HepG2 (cell line): ENCODE data around the gene ARHGEF3. TPM values are rescaled to one million over a fixed set of nuclear protein-coding genes. Genes with fewer than 3 reads are reported as not detected.

ENCODE experiments used
- ATAC-seq: fragments of 200-7000 bp; cut with Tn5 transposase; 3 replicates; pipeline ENCODE4 v1.9.1; 2020; ENCODE audit warnings: mild to moderate bottlenecking, moderate library complexity
- BruUV-seq: library from RNA; stranded (reverse); fragments of 400-500 nt; replicated peaks from 2 replicates; lab custom pipeline; 2021; lab: Mats Ljungman, UMichigan
- CTCF ChIA-PET: fragments of 300-600 bp; formaldehyde crosslinking; extraction: SDS; loops from one replicate; lab custom pipeline; 2021; ENCODE audit warnings: low total read pairs, inconsistent platforms, low intra/inter-chr PET ratio; lab: Yijun Ruan, JAX
- POLR2A ChIA-PET: fragments of 350-600 bp; sonication (Branson Sonifier 250); formaldehyde crosslinking; loops from one replicate; lab custom pipeline; 2020; ENCODE audit warnings: antibody characterized with exemption, inconsistent platforms; lab: Yijun Ruan, JAX
- DNase-seq: peaks from one replicate; pipeline ENCODE4 v3.0.0-alpha.2; 2015; ENCODE audit warnings: low spot score
- FAIRE-seq: peaks from 3 replicates; lab custom pipeline; 2011; peaks lifted over from hg19 to GRCh38; lab: Jason Lieb, UNC
- H2AFZ ChIP-seq: one replicate; pipeline ENCODE4 v1.6.1; 2011; ENCODE audit warnings: low read length, inconsistent platforms
- H3K27ac ChIP-seq: fragments of 300-600 bp; 3 replicates; pipeline ENCODE4 v1.8.0; 2011; ENCODE audit warnings: mixed run types, mild to moderate bottlenecking, mixed read lengths, low read length, inconsistent platforms; ENCODE audit not compliant: insufficient read depth; ENCODE audit errors: extremely low read length
- H3K27me3 ChIP-seq, 2 experiments: fragments of 200-600 bp in 1 of 2; 2 replicates in 1 of 2; 3 replicates in 1 of 2; pipeline versions ENCODE4 v1.6.0 to v1.8.0; 2011; ENCODE audit warnings: low read length in 2 of 2, mild to moderate bottlenecking in 2 of 2, moderate library complexity in 2 of 2, inconsistent platforms in 1 of 2; ENCODE audit not compliant: insufficient read depth in 2 of 2, control insufficient read depth in 1 of 2
- H3K36me3 ChIP-seq, 2 experiments: fragments of 200-600 bp in 1 of 2; replicated peaks in 1 of 2; 2 replicates in 1 of 2; 3 replicates in 1 of 2; pipeline versions ENCODE4 v1.5.1 to v1.8.0; 2011; ENCODE audit warnings: low read length in 2 of 2, inconsistent platforms in 1 of 2; ENCODE audit not compliant: insufficient read depth in 2 of 2, control insufficient read depth in 1 of 2
- H3K4me1 ChIP-seq: 2 replicates; pipeline ENCODE4 v1.5.1; 2012; ENCODE audit warnings: low read length, inconsistent platforms; ENCODE audit not compliant: insufficient read depth
- H3K4me2 ChIP-seq: 2 replicates; pipeline ENCODE4 v1.6.0; 2011; ENCODE audit warnings: low read depth, low read length, inconsistent platforms
- H3K4me3 ChIP-seq, 3 experiments: fragments of 200-600 bp in 1 of 3; sonication (generic), shearing (Covaris generic) in 1 of 3; replicated peaks in 1 of 3; 2 replicates each; pipeline ENCODE4 v1.5.1; 2011 to 2016; ENCODE audit warnings: low read length in 3 of 3, inconsistent platforms in 2 of 3, low read depth in 2 of 3, mild to moderate bottlenecking in 2 of 3, control low read depth in 1 of 3, mixed read lengths in 1 of 3; ENCODE audit not compliant: insufficient read depth in 1 of 3
- H3K79me2 ChIP-seq: one replicate; pipeline ENCODE4 v1.6.1; 2011; ENCODE audit warnings: low read length, inconsistent platforms; ENCODE audit not compliant: insufficient read depth
- H3K9ac ChIP-seq: 2 replicates; pipeline ENCODE4 v1.6.0; 2011; ENCODE audit warnings: mild to moderate bottlenecking, low read depth, low read length, inconsistent platforms; ENCODE audit not compliant: insufficient read depth
- H3K9me3 ChIP-seq: 2 replicates; pipeline ENCODE4 v1.5.1; 2012; ENCODE audit warnings: mild to moderate bottlenecking, low read length
- H4K20me1 ChIP-seq: 2 replicates; pipeline ENCODE4 v1.6.0; 2011; ENCODE audit warnings: inconsistent platforms, mild to moderate bottlenecking, low read length, moderate library complexity; ENCODE audit not compliant: insufficient read depth
- ERF ChIP-seq: IDR thresholded peaks from 2 replicates; pipeline ENCODE4 v1.6.1; 2018; ENCODE audit warnings: missing biosample characterization, missing genetic modification reagents
- ETV5 ChIP-seq: IDR thresholded peaks from 2 replicates; pipeline ENCODE4 v1.6.1; 2018; ENCODE audit warnings: missing biosample characterization, missing genetic modification reagents, inconsistent platforms, borderline replicate concordance
- FOXP1 ChIP-seq, 2 experiments: fragments of 450-650 bp in 1 of 2; IDR thresholded peaks; 2 replicates each; pipeline ENCODE4 v1.6.1; 2017 to 2018; ENCODE audit warnings: antibody characterized with exemption in 1 of 2
- HDAC1 ChIP-seq: sonication (generic); formaldehyde crosslinking; IDR thresholded peaks from 2 replicates; pipeline ENCODE4 v1.5.1; 2020; ENCODE audit warnings: mild to moderate bottlenecking, missing genetic modification reagents
- HMG20A ChIP-seq: IDR thresholded peaks from 2 replicates; pipeline ENCODE4 v1.6.1; 2016; ENCODE audit warnings: borderline replicate concordance
- HMGXB4 ChIP-seq, 2 experiments: sonication (generic) in 1 of 2; formaldehyde crosslinking in 1 of 2; IDR thresholded peaks; 2 replicates each; pipeline versions ENCODE4 v1.4.0 to v1.6.1; 2018 to 2020; ENCODE audit warnings: missing genetic modification reagents in 2 of 2, borderline replicate concordance in 1 of 2, low read depth in 1 of 2, mild to moderate bottlenecking in 1 of 2, missing biosample characterization in 1 of 2
- HOXA3 ChIP-seq: sonication (generic); formaldehyde crosslinking; IDR thresholded peaks from 2 replicates; pipeline ENCODE4 v1.5.0; 2020; ENCODE audit warnings: missing genetic modification reagents
- KDM6A ChIP-seq: IDR thresholded peaks from 2 replicates; pipeline ENCODE4 v1.6.1; 2016; ENCODE audit warnings: low read depth
- SMAD3 ChIP-seq: sonication (generic); formaldehyde crosslinking; IDR thresholded peaks from 2 replicates; pipeline ENCODE4 v1.4.0; 2020; ENCODE audit warnings: missing genetic modification reagents
- SP2 ChIP-seq: sonication (generic); formaldehyde crosslinking; IDR thresholded peaks from 2 replicates; pipeline ENCODE4 v1.5.1; 2020; ENCODE audit warnings: mild to moderate bottlenecking, missing genetic modification reagents
- TCF7 ChIP-seq: sonication (generic); IDR thresholded peaks from 2 replicates; pipeline ENCODE4 v1.6.1; 2016; ENCODE audit warnings: antibody characterized with exemption, low read depth
- THAP11 ChIP-seq: IDR thresholded peaks from 2 replicates; pipeline ENCODE4 v1.6.1; 2016; ENCODE audit warnings: missing biosample characterization, missing genetic modification reagents
- TMF1 ChIP-seq: sonication (generic); formaldehyde crosslinking; IDR thresholded peaks from 2 replicates; pipeline ENCODE4 v1.8.1; 2022; ENCODE audit warnings: low read depth, missing genetic modification reagents
- ZNF124 ChIP-seq: sonication (generic); formaldehyde crosslinking; IDR thresholded peaks from 2 replicates; pipeline ENCODE4 v1.4.0; 2020; ENCODE audit warnings: missing genetic modification reagents
- ZNF33B ChIP-seq: sonication (generic); formaldehyde crosslinking; IDR thresholded peaks from 2 replicates; pipeline ENCODE4 v1.5.1; 2020; ENCODE audit warnings: mild to moderate bottlenecking, missing genetic modification reagents
- ZNF546 ChIP-seq: sonication (generic); formaldehyde crosslinking; conservative IDR thresholded peaks from 2 replicates; pipeline ENCODE4 v1.8.1; 2023; ENCODE audit warnings: mild to moderate bottlenecking, missing genetic modification reagents
- ZNF574 ChIP-seq: sonication (generic); formaldehyde crosslinking; IDR thresholded peaks from 2 replicates; pipeline ENCODE4 v1.4.0; 2020; ENCODE audit warnings: missing genetic modification reagents
- ZNF576 ChIP-seq: sonication (generic); formaldehyde crosslinking; IDR thresholded peaks from 2 replicates; pipeline ENCODE4 v1.4.0; 2020; ENCODE audit warnings: mild to moderate bottlenecking, missing genetic modification reagents
- ZNF644 ChIP-seq: IDR thresholded peaks from 2 replicates; pipeline ENCODE4 v1.6.1; 2016; ENCODE audit warnings: low read depth
- WGBS: methylation state at CpG from one replicate; pipeline ENCODE4 v1.1.6; 2017; ENCODE audit warnings: low lambda C conversion rate; 5-methylcytosine and 5-hydroxymethylcytosine counted together
- in situ Hi-C: cut with HindIII; loops from 2 replicates; pipeline ENCODE4 v1.10.0; 2017; ENCODE audit warnings: low pct_unique_long_range_greater_than_20kb; ENCODE audit not compliant: extremely low pct_ligation_motif_present
- intact Hi-C: fragments of 100-400 bp; cut with micrococcal nuclease; formaldehyde crosslinking; loops from one replicate; pipeline ENCODE4 v1.10.0; 2022; ENCODE audit not compliant: unreplicated experiment
- polyA plus RNA-seq, 8 experiments: library from polyadenylated mRNA; depleted of rRNA in 3 of 8; stranded (reverse) in 7 of 8; unstranded in 1 of 8; fragments of >200 nt; fragmentation: Illumina TruSeq in 4 of 8; extraction: Trizol in 4 of 8; gene quantifications; 2 replicates each; pipeline versions ENCODE4 v1.2.1 to v1.2.3, GENCODE V29; 2011 to 2016; ENCODE audit warnings: low read depth in 4 of 8, missing spikeins in 1 of 8, mixed read lengths in 1 of 8; ENCODE audit not compliant: insufficient read depth in 1 of 8
- total RNA-seq, 5 experiments: library from RNA; depleted of rRNA; stranded (reverse); fragments of >200 nt; fragmentation: Illumina TruSeq; extraction: Trizol; gene quantifications; 2 replicates each; pipeline ENCODE4 v1.2.3, GENCODE V29; 2016; ENCODE audit warnings: low read depth in 1 of 5

Gene ARHGEF3
- total and polyA plus RNA-seq, 2 of the 13 experiments (the other 11 are each of a cell fraction or from before 2014, with no cell fraction given): 14.8 to 23.1 TPM

GRCh38 chr3:56799251-56799882 lies 2.4 kb downstream of the ARHGEF3 start:
- intact Hi-C loops (loop anchor here (1.0 to 2.0 kb wide), 2 partner anchors 97 to 189 kb away; no protein-coding TSS in a partner anchor), in situ Hi-C loops (loop anchor here (5.0 kb wide), 2 partner anchors 97 to 188 kb away; no protein-coding TSS in a partner anchor)
- H3K4me2 ChIP-seq: peak overlapping the region; percentile 91
- no peaks in the 10 kb centered on the region for H3K9me3 ChIP-seq
- H3K36me3 ChIP-seq: peaks cover 0 to 2% of the 10 kb centered on the region in 2 experiments; a peak in 2 of 5 replicates
- ATAC-seq (no peak), FAIRE-seq (no peak), DNase-seq (peak; percentile 73)
- H3K9ac ChIP-seq: peak overlapping the region; percentile 61
- 1% methylated on average over 7 of the region's 7 CpGs for WGBS
- no peaks in the 10 kb centered on the region; the same call in 1 of the 2 replicates for H4K20me1 ChIP-seq
- BruUV-seq: no TSS peak
- peak overlapping the region; percentile 56 for H3K27ac ChIP-seq
- ChIA-PET POLR2A (interaction anchor here (0.9 to 5.0 kb wide), 10 partner anchors 8 to 193 kb away, joined by 3 to 42 read pairs (median 7); no protein-coding TSS in a partner anchor), CTCF (interaction anchor here (1.1 to 5.5 kb wide), 2 partner anchors 17 to 96 kb away, joined by 3 to 38 read pairs; no protein-coding TSS in a partner anchor)
- H3K79me2 ChIP-seq: peaks cover 70% of the 10 kb centered on the region
- H3K27me3 ChIP-seq: no peaks in the 10 kb centered on the region; a peak in 1 of 5 replicates
- peak overlapping the region; percentile 98 for H2AFZ ChIP-seq
- peak overlapping the region; percentile 71 to 96 (median 85) for H3K4me3 ChIP-seq
- peaks cover 74% of the 10 kb centered on the region for H3K4me1 ChIP-seq
- TF ChIP-seq ETV5 (peak; percentile 12; the same call in 1 of the 2 replicates), THAP11 (peak; percentile 51; the same call in 1 of the 2 replicates), ZNF644 (CRISPR knock-in tag) (peak; percentile 70), HOXA3 (CRISPR knock-in tag) (peak; percentile 59; the same call in 1 of the 2 replicates), FOXP1 (IDR thresholded peaks at IDR 0.05) (no peak), FOXP1 (CRISPR knock-in tag; IDR thresholded peaks at IDR 0.05) (peak; percentile 38; the same call in 1 of the 2 replicates), ZNF546 (CRISPR knock-in tag) (no peak), ZNF124 (CRISPR knock-in tag) (0 out of 2 replicates have a peak, but pooled peaks have one; percentile 27), KDM6A (CRISPR knock-in tag) (no peak), TMF1 (no peak), ZNF33B (CRISPR knock-in tag) (no peak), TCF7 (no peak), HMG20A (CRISPR knock-in tag) (no peak), ERF (CRISPR knock-in tag) (no peak), ZNF576 (CRISPR knock-in tag) (no peak), HMGXB4 (CRISPR knock-in tag; IDR thresholded peaks at IDR 0.05; ENCODE audit: borderline replicate concordance in 1 of 2, low read depth in 1 of 2) (peak; percentile 15 to 60; a peak in 2 of 4 replicates), ZNF574 (CRISPR knock-in tag) (peak; percentile 68), SMAD3 (CRISPR knock-in tag) (no peak), HDAC1 (peak; percentile 31; the same call in 1 of the 2 replicates), SP2 (no peak)
